Dermis microvascular lymphatic vessel endothelial cell (primary cell): ENCODE data around the gene IL21R. TPM values are rescaled to one million over a fixed set of nuclear protein-coding genes. Genes with fewer than 3 reads are reported as not detected.
A peak's percentile ranks its signal among the peaks of the same experiment; 100 is the strongest.

Experiments
- DNase-seq, 2 donors: peaks; one replicate each; pipeline versions ENCODE4 v3.0.0 to v3.0.0-alpha.2; 2010; ENCODE audit warnings: low read depth in 2 of 2
- total RNA-seq: library from RNA; depleted of rRNA; stranded (reverse); fragments of >200 nt; gene quantifications from 2 replicates; pipeline ENCODE4 v1.2.1, GENCODE V29; 2014

IL21R gene
- under 0.01 and 0.13 TPM in 2 replicates for total RNA-seq

DNA sequence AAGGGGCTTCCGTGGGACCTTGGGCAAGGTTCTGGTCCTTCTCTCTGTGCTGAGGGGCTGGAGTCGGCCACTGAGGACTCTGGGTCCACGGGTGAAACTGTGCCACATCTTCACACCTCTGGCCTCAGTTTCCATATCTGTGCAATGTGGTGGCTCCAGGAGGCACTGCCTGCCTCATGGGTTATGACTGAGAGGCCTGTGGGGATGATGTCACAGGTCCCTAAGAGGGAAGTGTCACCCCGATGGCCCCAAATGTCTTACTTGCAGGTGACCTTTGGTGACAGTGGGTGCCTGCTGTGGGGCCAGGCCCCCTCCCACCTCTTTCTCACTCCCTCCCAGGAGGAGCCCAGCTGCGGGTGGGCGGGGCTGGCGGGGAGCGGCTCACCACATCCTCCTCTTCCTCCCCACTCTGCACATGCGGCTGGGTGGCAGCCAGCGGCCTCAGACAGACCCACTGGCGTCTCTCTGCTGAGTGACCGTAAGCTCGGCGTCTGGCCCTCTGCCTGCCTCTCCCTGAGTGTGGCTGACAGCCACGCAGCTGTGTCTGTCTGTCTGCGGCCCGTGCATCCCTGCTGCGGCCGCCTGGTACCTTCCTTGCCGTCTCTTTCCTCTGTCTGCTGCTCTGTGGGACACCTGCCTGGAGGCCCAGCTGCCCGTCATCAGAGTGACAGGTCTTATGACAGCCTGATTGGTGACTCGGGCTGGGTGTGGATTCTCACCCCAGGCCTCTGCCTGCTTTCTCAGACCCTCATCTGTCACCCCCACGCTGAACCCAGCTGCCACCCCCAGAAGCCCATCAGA is at the start of gene IL21R:
IL21R (plus strand) TSS at position 407 of the 801 bp plus-strand sequence. CDS start 27,898 bp downstream, outside the sequence.
- peak in 1 of 2 donors; percentile 35 for DNase-seq

DNA sequence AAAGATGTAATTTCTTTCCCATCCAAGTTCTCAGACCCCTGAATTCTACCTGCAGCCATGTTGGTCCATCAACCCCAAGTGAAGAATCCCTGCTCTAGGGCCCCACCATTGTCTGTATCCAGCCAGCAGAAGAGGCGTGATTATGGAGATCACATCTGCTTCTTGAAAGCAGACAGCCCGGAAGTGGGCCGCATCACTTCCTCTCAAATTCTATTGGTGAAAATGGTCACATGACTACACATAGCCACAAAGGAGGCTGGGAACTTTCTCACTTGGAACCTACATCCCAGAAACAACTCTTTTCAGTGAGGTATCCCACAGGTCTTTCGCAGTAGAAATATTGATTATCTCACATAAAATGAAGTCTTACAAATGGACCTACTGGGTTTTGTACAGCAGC is 48.1 kb upstream of the IL21R start:
- DNase-seq = no peak

DNA sequence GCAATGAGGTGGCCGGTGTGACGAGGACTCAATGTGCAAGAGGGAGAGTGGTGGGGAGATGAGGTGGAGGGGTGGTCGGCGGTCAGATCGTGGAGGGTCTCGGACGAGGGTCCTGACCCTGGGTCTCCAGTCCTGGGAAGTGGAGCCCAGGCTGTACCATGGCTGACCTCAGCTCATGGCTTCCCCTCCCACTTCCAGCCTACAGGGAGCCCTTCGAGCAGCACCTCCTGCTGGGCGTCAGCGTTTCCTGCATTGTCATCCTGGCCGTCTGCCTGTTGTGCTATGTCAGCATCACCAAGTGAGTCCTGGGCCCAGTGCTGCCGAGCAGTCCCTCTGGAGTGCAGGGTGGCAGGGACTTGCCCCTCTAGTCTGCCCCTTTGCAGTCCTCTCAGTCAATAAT is 46.4 kb upstream of the IL21R start:
- DNase-seq = peak; percentile 16 to 65

DNA sequence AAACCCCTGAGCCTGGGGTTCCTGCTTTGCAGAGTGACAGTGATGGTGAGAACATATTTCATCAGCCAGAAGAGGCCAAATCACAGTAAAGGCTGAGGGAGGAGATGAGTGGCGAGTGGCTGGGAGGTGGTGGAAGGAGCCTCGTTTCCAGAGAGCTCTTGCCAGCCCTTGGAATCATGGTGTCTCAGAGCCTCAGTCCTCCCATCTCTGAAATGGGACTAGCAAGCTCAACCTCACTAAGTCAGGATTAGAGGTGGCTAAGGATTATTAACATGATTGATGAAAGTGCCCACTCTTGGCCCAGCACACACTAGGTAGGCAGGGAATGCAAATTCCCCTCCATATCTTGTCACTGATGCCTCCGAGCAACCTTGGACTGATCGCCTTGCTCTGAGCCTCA is 45.2 kb upstream of the IL21R start:
- DNase-seq = no peak

DNA sequence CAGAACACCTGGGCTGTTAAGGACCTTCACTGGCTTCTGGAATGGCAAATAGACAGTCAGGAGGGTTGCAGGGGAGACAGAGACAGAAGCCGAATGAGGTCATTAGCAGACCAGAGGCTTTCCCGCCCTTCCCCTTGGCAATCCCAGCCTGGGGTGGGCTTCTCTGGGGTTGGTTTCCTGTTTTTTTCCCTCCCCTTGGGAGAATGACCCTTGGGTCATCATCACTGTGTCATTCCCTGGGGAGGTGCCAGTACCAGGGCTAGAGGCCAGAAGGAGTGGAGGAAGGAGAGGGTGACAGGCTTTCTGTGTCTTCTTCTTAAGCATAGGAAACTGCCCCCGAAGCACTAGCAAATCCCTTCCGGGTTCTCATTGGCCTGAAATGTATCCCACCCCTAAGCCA is 42.9 kb upstream of the IL21R start:
- peak in 1 of 2 donors; percentile 34 for DNase-seq

DNA sequence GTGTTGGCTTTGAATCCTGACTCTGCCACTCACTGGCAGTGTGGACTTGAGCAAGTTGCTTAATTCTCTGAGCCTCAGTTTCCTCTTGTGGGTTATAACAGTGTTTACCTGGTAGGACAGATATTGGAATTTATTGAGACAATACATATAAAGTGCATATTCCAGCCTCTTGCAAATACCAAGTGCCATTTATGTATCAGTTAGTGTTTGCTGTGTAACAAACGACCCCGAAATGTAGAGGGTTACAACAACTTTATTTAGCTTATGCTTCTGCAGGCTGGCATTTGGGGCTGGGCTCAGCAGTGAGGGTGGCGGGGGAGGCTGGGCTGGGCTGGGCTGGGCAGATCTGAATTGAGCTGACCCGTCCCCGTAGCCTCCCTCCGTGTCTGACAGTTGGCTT is 42.4 kb upstream of the IL21R start:
- no peak for DNase-seq

DNA sequence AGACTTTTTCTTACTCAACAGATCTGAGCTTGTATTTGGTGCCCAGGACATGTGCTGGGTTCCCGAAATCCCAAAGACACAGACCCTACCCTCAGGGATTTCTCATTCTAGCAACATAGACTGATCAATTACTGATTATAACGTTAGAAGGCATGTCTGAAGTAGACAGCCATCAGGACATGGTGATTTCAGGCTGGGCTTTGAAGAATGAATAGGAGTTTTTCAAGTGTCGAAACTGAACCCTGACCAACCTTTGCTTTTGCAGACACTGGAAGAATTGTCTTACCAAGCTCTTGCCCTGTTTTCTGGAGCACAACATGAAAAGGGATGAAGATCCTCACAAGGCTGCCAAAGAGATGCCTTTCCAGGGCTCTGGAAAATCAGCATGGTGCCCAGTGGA is 40.0 kb upstream of the IL21R start:
- DNase-seq = no peak

DNA sequence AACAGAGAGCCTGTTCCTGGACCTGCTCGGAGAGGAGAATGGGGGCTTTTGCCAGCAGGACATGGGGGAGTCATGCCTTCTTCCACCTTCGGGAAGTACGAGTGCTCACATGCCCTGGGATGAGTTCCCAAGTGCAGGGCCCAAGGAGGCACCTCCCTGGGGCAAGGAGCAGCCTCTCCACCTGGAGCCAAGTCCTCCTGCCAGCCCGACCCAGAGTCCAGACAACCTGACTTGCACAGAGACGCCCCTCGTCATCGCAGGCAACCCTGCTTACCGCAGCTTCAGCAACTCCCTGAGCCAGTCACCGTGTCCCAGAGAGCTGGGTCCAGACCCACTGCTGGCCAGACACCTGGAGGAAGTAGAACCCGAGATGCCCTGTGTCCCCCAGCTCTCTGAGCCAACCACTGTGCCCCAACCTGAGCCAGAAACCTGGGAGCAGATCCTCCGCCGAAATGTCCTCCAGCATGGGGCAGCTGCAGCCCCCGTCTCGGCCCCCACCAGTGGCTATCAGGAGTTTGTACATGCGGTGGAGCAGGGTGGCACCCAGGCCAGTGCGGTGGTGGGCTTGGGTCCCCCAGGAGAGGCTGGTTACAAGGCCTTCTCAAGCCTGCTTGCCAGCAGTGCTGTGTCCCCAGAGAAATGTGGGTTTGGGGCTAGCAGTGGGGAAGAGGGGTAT is 39.3 kb upstream of the IL21R start:
- DNase-seq = no peak

DNA sequence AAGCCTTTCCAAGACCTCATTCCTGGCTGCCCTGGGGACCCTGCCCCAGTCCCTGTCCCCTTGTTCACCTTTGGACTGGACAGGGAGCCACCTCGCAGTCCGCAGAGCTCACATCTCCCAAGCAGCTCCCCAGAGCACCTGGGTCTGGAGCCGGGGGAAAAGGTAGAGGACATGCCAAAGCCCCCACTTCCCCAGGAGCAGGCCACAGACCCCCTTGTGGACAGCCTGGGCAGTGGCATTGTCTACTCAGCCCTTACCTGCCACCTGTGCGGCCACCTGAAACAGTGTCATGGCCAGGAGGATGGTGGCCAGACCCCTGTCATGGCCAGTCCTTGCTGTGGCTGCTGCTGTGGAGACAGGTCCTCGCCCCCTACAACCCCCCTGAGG is 38.7 kb upstream of the IL21R start:
- DNase-seq = no peak

DNA sequence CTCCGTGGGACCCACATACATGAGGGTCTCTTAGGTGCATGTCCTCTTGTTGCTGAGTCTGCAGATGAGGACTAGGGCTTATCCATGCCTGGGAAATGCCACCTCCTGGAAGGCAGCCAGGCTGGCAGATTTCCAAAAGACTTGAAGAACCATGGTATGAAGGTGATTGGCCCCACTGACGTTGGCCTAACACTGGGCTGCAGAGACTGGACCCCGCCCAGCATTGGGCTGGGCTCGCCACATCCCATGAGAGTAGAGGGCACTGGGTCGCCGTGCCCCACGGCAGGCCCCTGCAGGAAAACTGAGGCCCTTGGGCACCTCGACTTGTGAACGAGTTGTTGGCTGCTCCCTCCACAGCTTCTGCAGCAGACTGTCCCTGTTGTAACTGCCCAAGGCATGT is 38.2 kb upstream of the IL21R start:
- DNase-seq = no peak

DNA sequence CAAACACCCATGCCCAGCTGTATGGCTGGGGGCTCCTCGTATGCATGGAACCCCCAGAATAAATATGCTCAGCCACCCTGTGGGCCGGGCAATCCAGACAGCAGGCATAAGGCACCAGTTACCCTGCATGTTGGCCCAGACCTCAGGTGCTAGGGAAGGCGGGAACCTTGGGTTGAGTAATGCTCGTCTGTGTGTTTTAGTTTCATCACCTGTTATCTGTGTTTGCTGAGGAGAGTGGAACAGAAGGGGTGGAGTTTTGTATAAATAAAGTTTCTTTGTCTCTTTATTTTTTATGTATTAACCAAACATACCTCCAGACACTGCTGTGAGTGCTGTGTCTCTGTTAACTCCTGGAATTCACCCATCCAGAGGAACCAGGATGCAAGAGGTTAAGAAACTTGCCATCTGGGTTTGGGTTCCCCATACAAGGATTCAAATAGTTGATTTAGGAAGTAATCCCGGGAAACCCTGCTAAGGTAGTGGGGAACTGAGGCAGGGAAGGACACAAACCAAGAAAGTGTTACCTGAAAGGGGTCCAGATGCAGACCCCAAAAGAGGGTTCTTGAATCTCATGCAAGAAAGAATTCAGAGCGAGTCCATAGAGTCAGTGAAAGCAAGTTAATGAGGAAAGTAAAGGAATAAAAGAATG is 37.4 kb upstream of the IL21R start:
- no peak for DNase-seq

DNA sequence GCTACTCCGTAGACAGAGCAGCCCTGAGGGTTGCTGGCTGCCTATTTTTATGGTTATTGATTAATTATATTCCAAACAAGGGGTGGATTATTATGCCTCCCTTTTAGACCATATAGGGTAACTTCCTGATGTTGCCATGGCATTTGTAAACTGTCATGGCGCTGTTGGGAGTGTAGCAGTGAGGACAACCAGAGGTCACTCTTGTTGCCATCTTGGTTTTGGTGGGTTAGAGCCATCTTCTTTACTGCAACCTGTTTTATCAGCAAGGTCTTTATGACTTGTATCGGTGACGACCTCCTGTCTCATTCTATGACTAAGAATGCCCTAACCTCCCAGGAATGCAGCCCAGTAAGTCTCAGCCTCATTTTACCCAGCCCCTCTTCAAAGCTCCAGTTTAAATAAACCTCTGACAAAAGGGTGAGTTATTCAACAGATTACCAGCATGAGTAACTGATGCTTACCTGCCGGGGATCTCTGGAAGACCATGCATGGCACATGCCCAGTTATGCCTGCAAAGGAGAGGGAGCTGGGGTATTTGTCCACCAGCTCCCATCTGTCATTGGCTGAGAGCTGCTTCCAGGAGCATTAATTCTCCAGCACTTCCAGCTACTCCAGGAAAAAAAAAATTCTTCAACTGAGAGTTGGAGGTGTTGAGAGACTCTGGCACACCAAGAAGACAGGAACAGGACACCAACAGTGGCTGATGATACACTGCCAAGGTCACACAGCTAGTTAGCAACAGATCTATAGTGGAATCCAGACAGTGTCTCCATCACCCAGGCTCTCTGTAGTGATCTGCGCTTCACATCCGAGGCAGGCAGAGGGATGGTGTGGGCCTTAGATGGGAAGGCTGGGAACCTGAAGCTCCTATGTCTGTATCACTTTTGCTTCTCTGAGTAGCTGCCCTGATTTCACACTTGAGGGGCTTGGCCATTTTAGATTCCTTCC is 36.6 kb upstream of the IL21R start:
- peak in 1 of 2 donors; percentile 19 for DNase-seq

DNA sequence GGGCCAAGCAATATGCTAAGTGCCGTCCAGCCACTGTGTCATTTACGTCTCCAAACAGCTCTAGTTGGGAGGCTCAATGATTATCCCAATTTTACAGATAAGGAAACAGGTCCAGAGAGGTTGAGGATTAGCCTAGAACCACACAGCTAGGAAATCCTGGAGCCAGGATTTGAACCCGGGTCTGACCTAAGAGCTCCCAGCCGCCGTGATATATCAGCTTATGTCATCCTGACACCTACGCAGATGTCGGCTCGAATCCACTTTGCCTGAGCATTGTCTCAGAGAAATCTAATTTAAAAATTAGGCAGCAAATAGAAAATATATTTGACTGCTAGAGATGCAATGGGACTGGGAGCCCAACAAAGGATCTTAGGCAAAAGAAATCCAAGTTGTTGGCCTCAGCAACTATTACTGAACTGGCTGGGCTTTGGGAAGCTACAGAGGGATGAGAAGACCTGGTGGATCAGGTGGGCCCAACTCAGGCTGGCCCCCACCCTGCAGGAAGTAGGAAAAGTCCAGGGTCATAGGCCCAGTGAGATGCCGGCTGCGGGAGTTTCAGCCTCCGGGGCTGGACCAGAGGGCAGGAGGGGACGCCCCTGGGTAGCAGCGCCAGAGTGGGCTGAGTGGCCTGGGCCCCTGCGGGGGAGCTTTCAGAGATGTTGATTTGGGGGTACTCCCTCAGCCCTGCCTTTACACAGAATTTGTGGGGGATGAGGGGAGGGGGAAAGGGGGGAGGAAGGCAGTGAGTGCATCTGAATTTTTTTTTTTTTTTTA is 35.1 kb upstream of the IL21R start:
- DNase-seq = peak in 1 of 2 donors; percentile 30

DNA sequence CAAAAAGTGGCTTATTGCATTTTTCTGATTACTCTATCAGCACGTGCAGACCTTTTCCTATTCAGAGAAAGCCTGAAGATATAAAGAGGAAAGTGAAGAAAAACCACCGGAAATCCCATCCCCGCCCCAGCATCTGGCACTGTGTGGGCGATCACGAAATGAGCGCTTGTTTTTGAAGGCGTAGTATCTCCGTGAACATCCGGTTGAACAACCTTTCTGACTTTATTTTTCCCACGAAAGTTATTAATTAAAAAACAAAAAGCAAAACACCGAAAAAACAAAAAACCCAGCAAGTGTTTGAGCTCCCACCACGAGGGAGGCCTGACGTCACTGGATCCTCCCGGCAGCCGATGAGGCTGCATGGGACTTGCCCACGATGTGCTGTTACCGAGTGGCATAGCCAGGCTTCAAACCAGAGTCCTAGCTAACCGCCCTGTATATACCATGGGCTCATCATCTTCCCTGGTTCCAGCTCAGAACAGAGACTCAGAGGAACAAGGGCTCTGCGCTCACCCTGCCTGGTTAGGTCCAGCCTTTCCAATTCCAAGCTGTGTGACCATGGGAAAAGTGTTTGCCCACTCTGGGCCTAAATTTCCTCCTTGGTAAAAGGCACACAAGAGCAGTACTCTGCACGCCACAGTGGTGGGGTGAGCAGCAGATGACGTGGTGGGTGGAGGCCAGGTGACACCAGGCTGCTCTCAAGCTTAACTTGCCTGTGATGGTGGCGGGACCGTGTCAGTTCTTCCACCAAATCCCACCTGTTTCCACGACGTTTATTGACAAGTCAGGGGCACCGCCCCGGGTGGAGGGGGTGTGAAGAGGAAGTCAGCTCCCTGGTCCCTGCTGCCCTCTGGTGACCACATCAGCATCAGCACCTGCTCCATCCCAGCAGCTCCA is 34.3 kb upstream of the IL21R start:
- DNase-seq = peak; percentile 75 to 85

DNA sequence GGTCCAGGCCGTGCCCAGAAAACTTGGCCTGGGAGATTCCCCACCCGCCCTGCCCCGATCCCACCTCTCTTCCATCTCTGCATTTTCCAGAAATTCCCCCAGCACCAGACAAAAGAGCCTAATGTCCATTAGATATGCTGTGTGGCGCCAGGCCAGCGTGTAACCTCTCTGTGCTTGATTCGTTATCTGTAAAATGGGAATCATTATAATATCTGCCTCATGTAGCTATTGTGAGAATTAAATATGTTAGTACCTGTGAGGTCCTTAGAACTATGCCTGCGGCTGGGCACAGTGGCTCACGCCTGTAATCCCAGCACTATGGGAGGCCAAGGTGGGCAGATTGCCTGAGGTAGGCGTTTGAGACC is 33.6 kb upstream of the IL21R start:
- no peak for DNase-seq

DNA sequence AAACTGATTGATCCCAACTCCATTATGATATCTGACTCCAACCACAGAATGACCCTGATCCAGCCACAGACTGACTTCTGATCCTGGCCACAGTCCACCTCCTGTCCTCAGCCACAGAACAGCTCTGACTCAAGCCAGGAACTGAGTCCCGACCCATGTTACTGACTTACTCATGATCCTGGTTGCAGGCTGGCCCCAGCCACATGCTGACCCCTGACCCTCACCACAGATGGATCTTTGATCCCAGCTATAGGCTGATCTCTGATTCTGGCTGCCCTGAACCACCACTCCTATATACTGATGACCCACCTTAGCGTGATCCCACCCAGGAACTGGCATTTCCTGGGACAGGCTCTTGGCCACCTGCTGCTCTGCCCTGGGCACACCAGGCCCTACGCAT is 32.2 kb upstream of the IL21R start:
- no peak for DNase-seq

DNA sequence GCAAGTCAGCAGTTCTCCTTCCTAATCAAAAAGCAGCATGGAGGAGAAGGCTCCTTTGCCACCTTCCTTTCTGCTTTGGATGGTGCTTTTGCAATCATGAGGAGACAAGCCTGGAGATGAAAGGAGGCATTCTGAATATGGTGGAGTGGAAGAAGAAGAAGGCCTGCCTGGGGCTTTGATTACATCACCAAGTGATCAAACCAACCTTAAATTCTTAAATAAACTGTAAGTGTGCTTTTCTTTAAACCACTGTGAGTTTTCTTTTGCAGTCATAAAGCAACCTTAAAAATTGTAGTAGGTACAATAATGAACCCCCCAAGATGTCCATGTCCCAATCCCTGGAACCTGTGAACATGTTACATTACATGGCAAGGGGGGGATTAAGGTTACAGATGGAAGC is 31.7 kb upstream of the IL21R start:
- no peak for DNase-seq

DNA sequence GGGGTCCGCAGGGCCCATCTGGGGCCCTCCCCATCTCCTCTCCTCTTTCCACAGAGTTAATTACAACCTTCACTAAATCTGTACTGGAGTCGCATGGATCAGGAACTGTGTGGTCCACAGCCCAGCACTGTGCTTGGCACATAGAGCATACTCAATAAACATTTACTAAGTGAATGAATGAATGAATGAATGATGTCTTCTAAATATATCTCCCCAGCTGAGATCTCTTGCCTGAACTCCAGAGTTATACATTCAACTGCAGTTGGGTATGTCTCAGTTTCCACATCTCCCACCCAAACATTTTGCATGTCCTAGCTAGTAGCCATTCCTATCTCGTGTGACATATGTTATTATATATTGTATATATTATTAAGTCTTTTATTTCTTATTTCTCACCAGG is 28.7 kb upstream of the IL21R start:
- DNase-seq = no peak

DNA sequence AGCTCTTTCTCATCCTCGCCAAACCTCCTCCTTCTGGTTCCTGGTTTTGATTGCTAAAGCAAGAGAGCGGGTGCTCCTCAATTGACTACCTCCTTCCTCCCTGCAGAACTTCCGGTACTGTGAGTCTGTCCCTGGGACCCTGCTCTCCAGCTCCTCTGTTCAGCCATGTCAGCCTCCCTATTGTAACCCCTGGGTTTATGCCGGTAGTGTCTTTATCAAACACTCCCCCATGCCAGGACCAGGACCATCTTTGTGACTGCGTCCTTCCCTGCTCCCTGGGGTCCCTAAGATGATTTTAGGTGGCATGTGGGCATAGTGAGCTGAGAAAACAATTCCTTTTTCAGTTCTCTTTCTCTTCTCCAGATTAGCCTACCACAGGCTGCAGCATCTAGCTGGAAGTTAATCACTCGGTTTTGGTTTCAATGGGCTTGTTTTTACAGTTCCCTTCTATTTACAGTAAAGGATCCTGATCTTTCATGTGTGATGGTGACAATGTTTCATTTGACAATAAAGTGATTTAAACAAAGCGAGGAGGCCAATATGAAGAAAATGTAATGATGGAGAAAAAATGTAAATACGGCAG is 27.7 kb upstream of the IL21R start:
- DNase-seq = no peak
